Thyroid gland (tissue), 4 donors: ENCODE results near the gene MAP3K6.

ENCODE experiments used
- POLR2A ChIP-seq, 2 donors: fragments of 450-650 bp; IDR thresholded peaks; one replicate each; pipeline ENCODE4 v1.6.1; 2017; ENCODE audit warnings: antibody characterized with exemption in 2 of 2, mild to moderate bottlenecking in 2 of 2, moderate library complexity in 1 of 2
- TF ChIP-seq, protein P1 (sequence below), 6 experiments: fragments of 200-600 bp in 3 of 6; fragments of 450-650 bp in 3 of 6; sonication (generic) in 3 of 6; IDR thresholded peaks; one replicate each; pipeline ENCODE4 v1.5.1; 2016 to 2019; ENCODE audit warnings: antibody characterized with exemption in 6 of 6, mild to moderate bottlenecking in 2 of 6, inconsistent platforms in 1 of 6, moderate library complexity in 1 of 6

DNA sequence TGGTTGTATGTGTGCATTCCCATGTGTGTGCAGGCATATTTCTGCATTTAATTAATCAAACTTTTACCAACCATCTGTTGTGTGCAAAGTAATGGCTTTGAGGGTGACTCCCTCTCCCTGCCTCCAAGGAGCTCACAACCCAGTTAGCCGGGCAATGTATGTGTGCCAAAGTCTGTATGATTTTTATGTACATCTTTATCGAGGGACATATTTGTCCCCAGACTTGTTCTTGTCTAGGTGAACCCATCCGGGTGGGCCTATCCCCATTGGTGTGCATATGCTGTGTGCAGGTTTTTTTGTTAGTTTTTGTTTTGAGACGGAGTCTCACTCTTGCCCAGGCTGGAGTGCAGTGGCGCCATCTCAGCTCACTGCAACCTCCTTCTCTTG, 23.1 kb downstream of the MAP3K6 start:
- TF ChIP-seq, protein P1, sequence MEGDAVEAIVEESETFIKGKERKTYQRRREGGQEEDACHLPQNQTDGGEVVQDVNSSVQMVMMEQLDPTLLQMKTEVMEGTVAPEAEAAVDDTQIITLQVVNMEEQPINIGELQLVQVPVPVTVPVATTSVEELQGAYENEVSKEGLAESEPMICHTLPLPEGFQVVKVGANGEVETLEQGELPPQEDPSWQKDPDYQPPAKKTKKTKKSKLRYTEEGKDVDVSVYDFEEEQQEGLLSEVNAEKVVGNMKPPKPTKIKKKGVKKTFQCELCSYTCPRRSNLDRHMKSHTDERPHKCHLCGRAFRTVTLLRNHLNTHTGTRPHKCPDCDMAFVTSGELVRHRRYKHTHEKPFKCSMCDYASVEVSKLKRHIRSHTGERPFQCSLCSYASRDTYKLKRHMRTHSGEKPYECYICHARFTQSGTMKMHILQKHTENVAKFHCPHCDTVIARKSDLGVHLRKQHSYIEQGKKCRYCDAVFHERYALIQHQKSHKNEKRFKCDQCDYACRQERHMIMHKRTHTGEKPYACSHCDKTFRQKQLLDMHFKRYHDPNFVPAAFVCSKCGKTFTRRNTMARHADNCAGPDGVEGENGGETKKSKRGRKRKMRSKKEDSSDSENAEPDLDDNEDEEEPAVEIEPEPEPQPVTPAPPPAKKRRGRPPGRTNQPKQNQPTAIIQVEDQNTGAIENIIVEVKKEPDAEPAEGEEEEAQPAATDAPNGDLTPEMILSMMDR (IDR thresholded peaks at IDR 0.05) = no peak
- TF ChIP-seq POLR2A (IDR thresholded peaks at IDR 0.05) = no peak
